ENCODE measurements around the gene LHPP. TPM values are rescaled to one million over a fixed set of nuclear protein-coding genes. Genes with fewer than 3 reads are reported as not detected.

LHPP gene
- total and polyA plus RNA-seq, 10 of the 15 experiments (the other 5 are each of a cell fraction or from before 2014, with no cell fraction given), result 0.79 to 9.8 (median 6.7) TPM

DNA sequence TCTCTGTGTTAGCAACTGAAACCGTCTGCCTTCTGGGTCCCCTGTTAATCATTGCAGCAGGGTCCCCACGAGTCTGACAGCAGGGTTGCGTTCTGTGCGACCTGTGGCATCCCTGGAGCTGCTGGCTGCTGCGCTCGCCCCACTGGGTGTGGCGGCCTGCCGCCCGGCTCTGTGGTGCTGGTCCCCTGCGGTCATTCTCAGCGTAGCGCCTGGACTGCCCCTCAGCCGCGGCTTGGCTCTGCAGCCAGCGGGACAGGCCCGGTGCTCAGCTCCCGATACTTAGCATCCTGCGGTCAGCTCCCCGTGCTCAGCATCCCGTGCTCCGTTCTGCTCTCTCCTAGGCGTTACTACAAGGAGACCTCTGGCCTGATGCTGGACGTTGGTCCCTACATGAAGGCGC lies 35.0 kb downstream of the LHPP start:
- ATAC-seq (no peak), DNase-seq (ENCODE audit: low read depth, low spot score) (no peak), FAIRE-seq (no peak)
- ChIA-PET POLR2A (no interaction called here), SMC1A (ENCODE audit: uncharacterized antibody, unreplicated experiment) (no interaction called here), RAD21 (ENCODE audit: unreplicated experiment) (no interaction called here), CTCF (no interaction called here)
- Histone ChIP-seq H2AFZ (ENCODE audit: control insufficient read depth, low read depth, low read length) (no peak overlapping the region), H3K9ac (ENCODE audit: control insufficient read depth, insufficient read depth, low read length) (no peak overlapping the region), H3K27me3 (replicated peaks in 1 of 2; ENCODE audit: control insufficient read depth in 2 of 2, insufficient read depth in 2 of 2, low read length in 1 of 2) (no peaks in the 10 kb centered on the region), H3K4me1 (ENCODE audit: control insufficient read depth, insufficient read depth, low read length) (no peaks in the 10 kb centered on the region; the same call in 1 of the 2 replicates), H4K20me1 (ENCODE audit: control insufficient read depth, insufficient read depth) (no peaks in the 10 kb centered on the region), H3K79me2 (ENCODE audit: control insufficient read depth, insufficient read depth, low read length) (no peaks in the 10 kb centered on the region), H3K4me2 (ENCODE audit: control insufficient read depth, insufficient read depth) (no peak overlapping the region), H3K4me3 (no peak overlapping the region), H3K36me3 (ENCODE audit: control insufficient read depth in 2 of 2, insufficient read depth in 2 of 2, low read length in 1 of 2) (no peaks in the 10 kb centered on the region), H3K27ac (ENCODE audit: control insufficient read depth, insufficient read depth) (no peak overlapping the region), H3K9me3 (replicated peaks; ENCODE audit: control insufficient read depth, insufficient read depth, low read length) (peaks cover 2% of the 10 kb centered on the region; the same call in 1 of the 3 replicates)
- 73% methylated on average over 24 of the region's 24 CpGs for WGBS (ENCODE audit: insufficient coverage, insufficient replicate concordance, low lambda C conversion rate, missing lambda C conversion rate)
- BruUV-seq (replicated peaks), result no TSS peak
- TF ChIP-seq NFXL1 (IDR thresholded peaks at IDR 0.05; ENCODE audit: borderline replicate concordance), result no peak
- intact Hi-C loops (cut with micrococcal nuclease; ENCODE audit: unreplicated experiment), result no loop called here
- in situ Hi-C loops (cut with MboI), result no loop called here

DNA sequence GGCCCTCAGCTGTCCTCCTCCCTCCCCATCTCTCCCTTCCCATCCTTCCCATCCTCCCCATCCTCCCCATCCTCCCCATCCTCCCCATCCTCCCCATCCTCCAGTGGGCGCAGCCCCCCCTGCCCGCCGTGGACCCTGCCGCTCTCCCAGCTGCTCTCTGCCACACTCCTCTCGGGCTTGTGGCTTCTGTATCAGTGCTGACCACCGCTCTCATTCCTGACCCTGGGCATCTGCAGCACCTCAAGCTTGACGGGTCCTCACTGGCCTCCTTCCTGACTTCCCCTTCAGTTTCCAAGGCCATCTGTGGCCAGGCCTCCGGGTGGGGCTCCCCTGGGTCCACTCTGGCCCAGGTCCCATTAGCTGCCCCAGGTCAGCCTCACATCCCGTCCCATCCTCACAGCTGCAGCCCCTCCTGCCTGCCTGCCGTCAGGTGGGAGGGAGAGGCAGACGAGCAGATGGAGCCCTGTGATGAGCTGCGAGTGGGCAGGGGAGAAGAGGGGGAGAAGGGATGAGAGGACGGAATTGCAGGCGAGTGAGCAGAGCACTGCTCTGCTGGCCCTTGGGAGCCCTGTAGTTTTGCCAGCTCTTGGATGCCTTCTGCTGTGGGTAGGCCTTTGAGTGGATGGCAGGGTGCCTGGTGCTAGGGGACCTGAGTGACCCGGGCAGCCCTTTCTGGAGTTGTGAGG lies 35.7 kb downstream of the LHPP start:
- Histone ChIP-seq H3K79me2 (ENCODE audit: control insufficient read depth, insufficient read depth, low read length) (no peaks in the 10 kb centered on the region), H3K4me3 (no peak overlapping the region), H3K27ac (ENCODE audit: control insufficient read depth, insufficient read depth) (no peak overlapping the region), H3K27me3 (replicated peaks in 1 of 2; ENCODE audit: control insufficient read depth in 2 of 2, insufficient read depth in 2 of 2, low read length in 1 of 2) (no peaks in the 10 kb centered on the region), H3K36me3 (ENCODE audit: control insufficient read depth in 2 of 2, insufficient read depth in 2 of 2, low read length in 1 of 2) (no peaks in the 10 kb centered on the region), H3K4me1 (ENCODE audit: control insufficient read depth, insufficient read depth, low read length) (no peaks in the 10 kb centered on the region; the same call in 1 of the 2 replicates), H2AFZ (ENCODE audit: control insufficient read depth, low read depth, low read length) (no peak overlapping the region), H3K9ac (ENCODE audit: control insufficient read depth, insufficient read depth, low read length) (no peak overlapping the region), H3K9me3 (replicated peaks; ENCODE audit: control insufficient read depth, insufficient read depth, low read length) (peaks cover 2% of the 10 kb centered on the region; the same call in 1 of the 3 replicates), H4K20me1 (ENCODE audit: control insufficient read depth, insufficient read depth) (no peaks in the 10 kb centered on the region), H3K4me2 (ENCODE audit: control insufficient read depth, insufficient read depth) (no peak overlapping the region)
- RAD21 ChIA-PET (ENCODE audit: unreplicated experiment), result no interaction called here
- POLR2A ChIA-PET, result no interaction called here
- no peak for ATAC-seq
- in situ Hi-C loops (cut with MboI) (no loop called here), intact Hi-C loops (cut with micrococcal nuclease; ENCODE audit: unreplicated experiment) (no loop called here)
- no peak for DNase-seq (ENCODE audit: low read depth, low spot score)
- 60% methylated on average over 10 of the region's 15 CpGs for WGBS (ENCODE audit: insufficient coverage, insufficient replicate concordance, low lambda C conversion rate, missing lambda C conversion rate)
- CTCF ChIA-PET, result no interaction called here
- BruUV-seq (replicated peaks), result no TSS peak
- SMC1A ChIA-PET (ENCODE audit: uncharacterized antibody, unreplicated experiment), result no interaction called here
- FAIRE-seq, result no peak
- TF ChIP-seq KAT2A (conservative IDR thresholded peaks at IDR 0.05; ENCODE audit: control insufficient read depth, low read depth, low read length) (no peak), BHLHE40 (IDR thresholded peaks at IDR 0.05; ENCODE audit: borderline replicate concordance in 1 of 2, low read depth in 2 of 2, low read length in 1 of 2) (no peak), HDAC6 (IDR thresholded peaks at IDR 0.05; ENCODE audit: unreplicated experiment) (no peak), NBN (IDR thresholded peaks at IDR 0.05) (no peak), CHD1 (IDR thresholded peaks at IDR 0.05; ENCODE audit: low read depth, low read length) (no peak), SMC3 (IDR thresholded peaks at IDR 0.05; ENCODE audit: borderline replicate concordance, low read length) (no peak), MEF2A (IDR thresholded peaks at IDR 0.05; ENCODE audit: insufficient read depth, low read depth, low read length) (no peak)
- TF ChIP-seq, protein P1, sequence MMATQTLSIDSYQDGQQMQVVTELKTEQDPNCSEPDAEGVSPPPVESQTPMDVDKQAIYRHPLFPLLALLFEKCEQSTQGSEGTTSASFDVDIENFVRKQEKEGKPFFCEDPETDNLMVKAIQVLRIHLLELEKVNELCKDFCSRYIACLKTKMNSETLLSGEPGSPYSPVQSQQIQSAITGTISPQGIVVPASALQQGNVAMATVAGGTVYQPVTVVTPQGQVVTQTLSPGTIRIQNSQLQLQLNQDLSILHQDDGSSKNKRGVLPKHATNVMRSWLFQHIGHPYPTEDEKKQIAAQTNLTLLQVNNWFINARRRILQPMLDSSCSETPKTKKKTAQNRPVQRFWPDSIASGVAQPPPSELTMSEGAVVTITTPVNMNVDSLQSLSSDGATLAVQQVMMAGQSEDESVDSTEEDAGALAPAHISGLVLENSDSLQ (IDR thresholded peaks at IDR 0.05), result no peak
- TF ChIP-seq, protein P2, sequence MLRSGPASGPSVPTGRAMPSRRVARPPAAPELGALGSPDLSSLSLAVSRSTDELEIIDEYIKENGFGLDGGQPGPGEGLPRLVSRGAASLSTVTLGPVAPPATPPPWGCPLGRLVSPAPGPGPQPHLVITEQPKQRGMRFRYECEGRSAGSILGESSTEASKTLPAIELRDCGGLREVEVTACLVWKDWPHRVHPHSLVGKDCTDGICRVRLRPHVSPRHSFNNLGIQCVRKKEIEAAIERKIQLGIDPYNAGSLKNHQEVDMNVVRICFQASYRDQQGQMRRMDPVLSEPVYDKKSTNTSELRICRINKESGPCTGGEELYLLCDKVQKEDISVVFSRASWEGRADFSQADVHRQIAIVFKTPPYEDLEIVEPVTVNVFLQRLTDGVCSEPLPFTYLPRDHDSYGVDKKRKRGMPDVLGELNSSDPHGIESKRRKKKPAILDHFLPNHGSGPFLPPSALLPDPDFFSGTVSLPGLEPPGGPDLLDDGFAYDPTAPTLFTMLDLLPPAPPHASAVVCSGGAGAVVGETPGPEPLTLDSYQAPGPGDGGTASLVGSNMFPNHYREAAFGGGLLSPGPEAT (IDR thresholded peaks at IDR 0.05; ENCODE audit: low read depth), result no peak
- TF ChIP-seq, protein P3, sequence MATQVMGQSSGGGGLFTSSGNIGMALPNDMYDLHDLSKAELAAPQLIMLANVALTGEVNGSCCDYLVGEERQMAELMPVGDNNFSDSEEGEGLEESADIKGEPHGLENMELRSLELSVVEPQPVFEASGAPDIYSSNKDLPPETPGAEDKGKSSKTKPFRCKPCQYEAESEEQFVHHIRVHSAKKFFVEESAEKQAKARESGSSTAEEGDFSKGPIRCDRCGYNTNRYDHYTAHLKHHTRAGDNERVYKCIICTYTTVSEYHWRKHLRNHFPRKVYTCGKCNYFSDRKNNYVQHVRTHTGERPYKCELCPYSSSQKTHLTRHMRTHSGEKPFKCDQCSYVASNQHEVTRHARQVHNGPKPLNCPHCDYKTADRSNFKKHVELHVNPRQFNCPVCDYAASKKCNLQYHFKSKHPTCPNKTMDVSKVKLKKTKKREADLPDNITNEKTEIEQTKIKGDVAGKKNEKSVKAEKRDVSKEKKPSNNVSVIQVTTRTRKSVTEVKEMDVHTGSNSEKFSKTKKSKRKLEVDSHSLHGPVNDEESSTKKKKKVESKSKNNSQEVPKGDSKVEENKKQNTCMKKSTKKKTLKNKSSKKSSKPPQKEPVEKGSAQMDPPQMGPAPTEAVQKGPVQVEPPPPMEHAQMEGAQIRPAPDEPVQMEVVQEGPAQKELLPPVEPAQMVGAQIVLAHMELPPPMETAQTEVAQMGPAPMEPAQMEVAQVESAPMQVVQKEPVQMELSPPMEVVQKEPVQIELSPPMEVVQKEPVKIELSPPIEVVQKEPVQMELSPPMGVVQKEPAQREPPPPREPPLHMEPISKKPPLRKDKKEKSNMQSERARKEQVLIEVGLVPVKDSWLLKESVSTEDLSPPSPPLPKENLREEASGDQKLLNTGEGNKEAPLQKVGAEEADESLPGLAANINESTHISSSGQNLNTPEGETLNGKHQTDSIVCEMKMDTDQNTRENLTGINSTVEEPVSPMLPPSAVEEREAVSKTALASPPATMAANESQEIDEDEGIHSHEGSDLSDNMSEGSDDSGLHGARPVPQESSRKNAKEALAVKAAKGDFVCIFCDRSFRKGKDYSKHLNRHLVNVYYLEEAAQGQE (IDR thresholded peaks at IDR 0.05; ENCODE audit: low read depth, low read length), result no peak
